A549 (cell line): Measurements from ENCODE around the gene INTS15. TPM values are rescaled to one million over a fixed set of nuclear protein-coding genes. Genes with fewer than 3 reads are reported as not detected.

Source experiments
- ATAC-seq, 2 experiments: fragments of 200-7000 bp in 1 of 2; fragments of >200 bp in 1 of 2; cut with Nextera tagmentation in 1 of 2; cut with Tn5 transposase in 1 of 2; 3 replicates each; pipeline versions ENCODE4 v1.8.0 to v1.9.1; 2018 to 2020; ENCODE audit warnings: mild to moderate bottlenecking in 1 of 2, moderate library complexity in 1 of 2
- CTCF ChIA-PET: fragments of 300-600 bp; sonication (Branson Sonifier 250); formaldehyde crosslinking; extraction: SDS; loops from one replicate; lab custom pipeline; 2021; ENCODE audit warnings: antibody characterized with exemption, inconsistent platforms; lab: Yijun Ruan, JAX
- POLR2A ChIA-PET: fragments of 350-600 bp; formaldehyde crosslinking; extraction: SDS; loops from one replicate; lab custom pipeline; 2021; ENCODE audit warnings: antibody characterized with exemption, inconsistent platforms; lab: Yijun Ruan, JAX
- DNase-seq, 2 experiments: peaks; one replicate each; pipeline versions ENCODE4 v3.0.0 to v3.0.0-alpha.2; 2011 to 2016; ENCODE audit warnings: low read depth in 1 of 2, low spot score in 1 of 2
- FAIRE-seq: peaks from 2 replicates; lab custom pipeline; 2011; peaks lifted over from hg19 to GRCh38; lab: Jason Lieb, UNC
- H3K27ac ChIP-seq, 2 experiments: fragments of >200 bp; sonication (Bioruptor Twin); formaldehyde crosslinking; 3 replicates each; pipeline ENCODE4 v1.5.1; 2016 to 2017
- H3K4me1 ChIP-seq: fragments of >200 bp; sonication (Bioruptor Twin); formaldehyde crosslinking; 3 replicates; pipeline ENCODE4 v1.6.1; 2016
- H3K4me2 ChIP-seq: fragments of >200 bp; sonication (Bioruptor Twin); formaldehyde crosslinking; 3 replicates; pipeline ENCODE4 v1.6.1; 2016
- H3K4me3 ChIP-seq: fragments of >200 bp; sonication (Bioruptor Twin); formaldehyde crosslinking; 3 replicates; pipeline ENCODE4 v1.5.1; 2016
- H3K9me3 ChIP-seq: fragments of >200 bp; sonication (Bioruptor Twin); formaldehyde crosslinking; 3 replicates; pipeline ENCODE4 v1.6.1; 2016
- BHLHE40 ChIP-seq: IDR thresholded peaks from 2 replicates; pipeline ENCODE4 v1.6.1; 2012; ENCODE audit warnings: low read depth, low read length, inconsistent platforms
- CBX8 ChIP-seq: fragments of 200-600 bp; sonication (generic); IDR thresholded peaks from 2 replicates; pipeline ENCODE4 v1.6.1; 2016
- CHD4 ChIP-seq: fragments of 200-600 bp; sonication (generic); IDR thresholded peaks from 2 replicates; pipeline ENCODE4 v1.6.1; 2016; ENCODE audit warnings: antibody characterized with exemption, mild to moderate bottlenecking, borderline replicate concordance
- EP300 ChIP-seq, 2 experiments: fragments of >200 bp; sonication (Bioruptor Twin); formaldehyde crosslinking; IDR thresholded peaks; 2 replicates in 1 of 2; 3 replicates in 1 of 2; pipeline ENCODE4 v1.6.1; 2016 to 2017
- FOSL2 ChIP-seq, 2 experiments: fragments of 450-650 bp in 1 of 2; fragments of >200 bp in 1 of 2; sonication (Bioruptor Twin) in 1 of 2; formaldehyde crosslinking; IDR thresholded peaks; 2 replicates each; pipeline versions ENCODE4 v1.5.0 to v1.6.1; 2016 to 2020; ENCODE audit warnings: mild to moderate bottlenecking in 1 of 2, moderate library complexity in 1 of 2
- HDAC2 ChIP-seq: fragments of 200-600 bp; sonication (generic); IDR thresholded peaks from 2 replicates; pipeline ENCODE4 v1.6.1; 2016
- HOXA7 ChIP-seq: fragments of 250-450 bp; sonication (Bioruptor Pico); IDR thresholded peaks from 2 replicates; pipeline ENCODE4 v1.5.0; 2020; ENCODE audit warnings: mild to moderate bottlenecking, moderate library complexity
- HOXB5 ChIP-seq: fragments of 250-450 bp; sonication (Bioruptor Pico); IDR thresholded peaks from 2 replicates; pipeline ENCODE4 v1.5.0; 2020; ENCODE audit warnings: mild to moderate bottlenecking, moderate library complexity
- JUN ChIP-seq, 2 experiments: fragments of >200 bp; sonication (Bioruptor Twin); formaldehyde crosslinking; IDR thresholded peaks; 2 replicates in 1 of 2; 3 replicates in 1 of 2; pipeline ENCODE4 v1.6.1; 2016 to 2017
- MAFK ChIP-seq: fragments of 450-650 bp; IDR thresholded peaks from 2 replicates; pipeline ENCODE4 v1.6.1; 2014; ENCODE audit not compliant: partially characterized antibody
- MAX ChIP-seq: IDR thresholded peaks from 2 replicates; pipeline ENCODE4 v1.6.1; 2012
- PHF8 ChIP-seq: fragments of 200-600 bp; sonication (generic); IDR thresholded peaks from 2 replicates; pipeline ENCODE4 v1.6.1; 2016; ENCODE audit warnings: low read depth, mild to moderate bottlenecking, antibody characterized with exemption, moderate library complexity, borderline replicate concordance
- POLR2A ChIP-seq: IDR thresholded peaks from 2 replicates; pipeline ENCODE4 v1.6.1; 2012; ENCODE audit warnings: mild to moderate bottlenecking, low read length
- RAD21 ChIP-seq, 2 experiments: fragments of >200 bp in 1 of 2; sonication (Bioruptor Twin) in 1 of 2; formaldehyde crosslinking in 1 of 2; IDR thresholded peaks in 1 of 2; conservative IDR thresholded peaks in 1 of 2; 2 replicates in 1 of 2; 3 replicates in 1 of 2; pipeline ENCODE4 v1.6.1; 2012 to 2018; ENCODE audit warnings: inconsistent platforms in 1 of 2
- TFCP2L1 ChIP-seq: fragments of 250-450 bp; sonication (Bioruptor Pico); IDR thresholded peaks from 2 replicates; pipeline ENCODE4 v1.5.0; 2021; ENCODE audit warnings: mild to moderate bottlenecking
- ZC3H11A ChIP-seq: fragments of 450-650 bp; IDR thresholded peaks from 2 replicates; pipeline ENCODE4 v1.6.1; 2014; ENCODE audit warnings: antibody characterized with exemption, mild to moderate bottlenecking
- ZSCAN20 ChIP-seq: fragments of 250-450 bp; sonication (Bioruptor Pico); IDR thresholded peaks from 2 replicates; pipeline ENCODE4 v1.8.0; 2022; ENCODE audit warnings: mild to moderate bottlenecking, moderate library complexity
- WGBS: methylation state at CpG from one replicate; pipeline ENCODE4 v1.1.6; 2017; ENCODE audit errors: missing lambda C conversion rate; 5-methylcytosine and 5-hydroxymethylcytosine counted together
- polyA plus RNA-seq, 4 experiments: library from polyadenylated mRNA; depleted of rRNA in 3 of 4; stranded (reverse); fragments of >200 nt; fragmentation: RNase III in 1 of 4; extraction: RNeasy Plus Mini Kit Qiagen cat#74134 plus additional on column Dnase treatment in 1 of 4; gene quantifications; 2 replicates in 3 of 4; 3 replicates in 1 of 4; pipeline ENCODE4 v1.2.3, GENCODE V29; 2011 to 2017
- TF ChIP-seq, protein P1 (sequence below): fragments of 250-450 bp; sonication (Bioruptor Pico); IDR thresholded peaks from 2 replicates; pipeline ENCODE4 v1.5.0; 2021; ENCODE audit warnings: mild to moderate bottlenecking, moderate library complexity, borderline replicate concordance
- TF ChIP-seq, protein P2 (sequence below): fragments of 150-350 bp; IDR thresholded peaks from 2 replicates; pipeline ENCODE4 v1.6.1; 2014; ENCODE audit warnings: low read depth, mild to moderate bottlenecking, low read length
- TF ChIP-seq, protein P3 (sequence below): fragments of 250-450 bp; sonication (Bioruptor Pico); IDR thresholded peaks from 2 replicates; pipeline ENCODE4 v1.5.0; 2020; ENCODE audit warnings: low read depth, mild to moderate bottlenecking, moderate library complexity

INTS15 gene
- polyA plus RNA-seq, 2 of the 4 experiments (the other 2 are of a cell fraction), result 14.7 to 23.4 TPM

- no peak for DNase-seq
- POLR2A ChIA-PET, result no interaction called here
Observed at GRCh38 chr7:6652446-6653011, 62.7 kb downstream of the INTS15 start.

GRCh38 chr7:6653071-6654003, 63.5 kb downstream of the INTS15 start:
- CTCF ChIA-PET, result no interaction called here
- FAIRE-seq, result no peak
- POLR2A ChIA-PET, result no interaction called here
- H3K4me2 ChIP-seq, result no peak overlapping the region
- no peak for DNase-seq
- no peak overlapping the region for H3K27ac ChIP-seq
- 98% methylated on average over 110 of the region's 146 CpGs for WGBS
- no peaks in the 10 kb centered on the region for H3K4me1 ChIP-seq
- TF ChIP-seq BHLHE40, result no peak
- no peak for ATAC-seq
- no peak overlapping the region for H3K4me3 ChIP-seq
- peaks cover 48% of the 10 kb centered on the region for H3K9me3 ChIP-seq

More at GRCh38 chr7:6652446-6653011, 62.7 kb downstream of the INTS15 start:
- CTCF ChIA-PET, result no interaction called here
- Histone ChIP-seq H3K27ac (no peak overlapping the region), H3K9me3 (peaks cover 48% of the 10 kb centered on the region), H3K4me2 (no peak overlapping the region), H3K4me3 (no peak overlapping the region), H3K4me1 (no peaks in the 10 kb centered on the region)
- no peak for TF ChIP-seq HOXB5 (CRISPR knock-in tag)
- no peak for TF ChIP-seq CHD4
- TF ChIP-seq, protein P1, sequence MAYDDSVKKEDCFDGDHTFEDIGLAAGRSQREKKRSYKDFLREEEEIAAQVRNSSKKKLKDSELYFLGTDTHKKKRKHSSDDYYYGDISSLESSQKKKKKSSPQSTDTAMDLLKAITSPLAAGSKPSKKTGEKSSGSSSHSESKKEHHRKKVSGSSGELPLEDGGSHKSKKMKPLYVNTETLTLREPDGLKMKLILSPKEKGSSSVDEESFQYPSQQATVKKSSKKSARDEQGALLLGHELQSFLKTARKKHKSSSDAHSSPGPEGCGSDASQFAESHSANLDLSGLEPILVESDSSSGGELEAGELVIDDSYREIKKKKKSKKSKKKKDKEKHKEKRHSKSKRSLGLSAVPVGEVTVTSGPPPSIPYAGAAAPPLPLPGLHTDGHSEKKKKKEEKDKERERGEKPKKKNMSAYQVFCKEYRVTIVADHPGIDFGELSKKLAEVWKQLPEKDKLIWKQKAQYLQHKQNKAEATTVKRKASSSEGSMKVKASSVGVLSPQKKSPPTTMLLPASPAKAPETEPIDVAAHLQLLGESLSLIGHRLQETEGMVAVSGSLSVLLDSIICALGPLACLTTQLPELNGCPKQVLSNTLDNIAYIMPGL, result no peak
- no peak for TF ChIP-seq MAFK
- TF ChIP-seq ZSCAN20 (CRISPR knock-in tag), result no peak
- no peak for TF ChIP-seq TFCP2L1 (CRISPR knock-in tag)
- TF ChIP-seq FOSL2 (IDR thresholded peaks at IDR 0.05), result no peak
- no peak for TF ChIP-seq FOSL2 (CRISPR knock-in tag; IDR thresholded peaks at IDR 0.05)
- no peak for TF ChIP-seq JUN (IDR thresholded peaks at IDR 0.05)
- TF ChIP-seq, protein P2, sequence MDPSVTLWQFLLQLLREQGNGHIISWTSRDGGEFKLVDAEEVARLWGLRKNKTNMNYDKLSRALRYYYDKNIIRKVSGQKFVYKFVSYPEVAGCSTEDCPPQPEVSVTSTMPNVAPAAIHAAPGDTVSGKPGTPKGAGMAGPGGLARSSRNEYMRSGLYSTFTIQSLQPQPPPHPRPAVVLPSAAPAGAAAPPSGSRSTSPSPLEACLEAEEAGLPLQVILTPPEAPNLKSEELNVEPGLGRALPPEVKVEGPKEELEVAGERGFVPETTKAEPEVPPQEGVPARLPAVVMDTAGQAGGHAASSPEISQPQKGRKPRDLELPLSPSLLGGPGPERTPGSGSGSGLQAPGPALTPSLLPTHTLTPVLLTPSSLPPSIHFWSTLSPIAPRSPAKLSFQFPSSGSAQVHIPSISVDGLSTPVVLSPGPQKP, result no peak
- TF ChIP-seq HDAC2, result no peak
- no peak for TF ChIP-seq PHF8
- no peak for TF ChIP-seq HOXA7
- TF ChIP-seq RAD21 (conservative IDR thresholded peaks at IDR 0.05 in 1 of 2, IDR thresholded peaks at IDR 0.05 in 1 of 2), result no peak
- TF ChIP-seq, protein P3, sequence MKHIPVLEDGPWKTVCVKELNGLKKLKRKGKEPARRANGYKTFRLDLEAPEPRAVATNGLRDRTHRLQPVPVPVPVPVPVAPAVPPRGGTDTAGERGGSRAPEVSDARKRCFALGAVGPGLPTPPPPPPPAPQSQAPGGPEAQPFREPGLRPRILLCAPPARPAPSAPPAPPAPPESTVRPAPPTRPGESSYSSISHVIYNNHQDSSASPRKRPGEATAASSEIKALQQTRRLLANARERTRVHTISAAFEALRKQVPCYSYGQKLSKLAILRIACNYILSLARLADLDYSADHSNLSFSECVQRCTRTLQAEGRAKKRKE (CRISPR knock-in tag), result no peak
- TF ChIP-seq CBX8, result no peak
- TF ChIP-seq EP300 (IDR thresholded peaks at IDR 0.05), result no peak
- TF ChIP-seq POLR2A, result no peak
- no peak for TF ChIP-seq MAX
- no peak for TF ChIP-seq ZC3H11A
- no peak for ATAC-seq
- 99% methylated on average over 64 of the region's 75 CpGs for WGBS
- FAIRE-seq, result no peak
